Panc1 (cell line): ENCODE measurements around the gene PAH. TPM values are rescaled to one million over a fixed set of nuclear protein-coding genes. Genes with fewer than 3 reads are reported as not detected.
A peak's percentile ranks its signal among the peaks of the same experiment; 100 is the strongest.

ENCODE experiments used
- ATAC-seq: fragments of 200-7000 bp; cut with Tn5 transposase; 2 replicates; pipeline ENCODE4 v1.9.1; 2020; ENCODE audit warnings: mild to moderate bottlenecking, moderate library complexity
- BruUV-seq: library from RNA; stranded (reverse); fragments of 400-500 nt; replicated peaks from 2 replicates; lab custom pipeline; 2021; lab: Mats Ljungman, UMichigan
- CTCF ChIA-PET: fragments of 300-600 bp; sonication (Branson Sonifier 250); formaldehyde crosslinking; loops from one replicate; lab custom pipeline; 2022; ENCODE audit warnings: antibody characterized with exemption; lab: Charles Lee
- POLR2A ChIA-PET: fragments of 300-600 bp; sonication (Branson Sonifier 250); formaldehyde crosslinking; loops from one replicate; lab custom pipeline; 2022; ENCODE audit warnings: antibody characterized with exemption; lab: Charles Lee
- DNase-seq: peaks from one replicate; pipeline ENCODE4 v3.0.0-alpha.2; 2010; ENCODE audit warnings: low read depth, low spot score
- H3K27ac ChIP-seq: 2 replicates; pipeline ENCODE4 v1.5.1; 2011; ENCODE audit warnings: mild to moderate bottlenecking, low read length, inconsistent platforms
- H3K27me3 ChIP-seq: fragments of 200-500 bp; sonication (Bioruptor generic); 2 replicates; pipeline ENCODE4 v1.6.0; 2014; ENCODE audit warnings: low read length, inconsistent platforms; ENCODE audit not compliant: control insufficient read depth, insufficient read depth
- H3K36me3 ChIP-seq: fragments of 200-500 bp; sonication (Bioruptor generic); 2 replicates; pipeline ENCODE4 v1.5.1; 2014; ENCODE audit warnings: inconsistent platforms, mild to moderate bottlenecking, low read length, moderate library complexity; ENCODE audit not compliant: control insufficient read depth, insufficient read depth
- H3K4me1 ChIP-seq: 2 replicates; pipeline ENCODE4 v1.5.1; 2011; ENCODE audit warnings: inconsistent platforms, mild to moderate bottlenecking, low read length, moderate library complexity; ENCODE audit not compliant: control insufficient read depth, insufficient read depth
- H3K4me3 ChIP-seq, 2 experiments: 2 replicates each; pipeline ENCODE4 v1.5.1; 2011 to 2012; ENCODE audit warnings: low read depth in 2 of 2, low read length in 2 of 2, mild to moderate bottlenecking in 2 of 2, inconsistent platforms in 1 of 2, moderate library complexity in 1 of 2
- H3K9me3 ChIP-seq: fragments of 200-500 bp; sonication (Bioruptor generic); 2 replicates; pipeline ENCODE4 v1.5.1; 2014; ENCODE audit warnings: low read depth, mild to moderate bottlenecking, inconsistent platforms, low read length, moderate library complexity; ENCODE audit not compliant: control insufficient read depth, insufficient read depth
- CTCF ChIP-seq: fragments of 450-650 bp; IDR thresholded peaks from 2 replicates; pipeline ENCODE4 v1.5.1; 2017; ENCODE audit warnings: mild to moderate bottlenecking
- POLR2AphosphoS5 ChIP-seq: IDR thresholded peaks from 2 replicates; pipeline ENCODE4 v1.6.1; 2012; ENCODE audit warnings: mild to moderate bottlenecking, low read depth, low read length, moderate library complexity
- SIN3A ChIP-seq: IDR thresholded peaks from 2 replicates; pipeline ENCODE4 v1.6.1; 2012; ENCODE audit warnings: low read depth, mild to moderate bottlenecking, low read length, moderate library complexity, borderline replicate concordance; ENCODE audit not compliant: insufficient read depth
- TCF7L2 ChIP-seq: IDR thresholded peaks from 2 replicates; pipeline ENCODE4 v1.6.1; 2011; ENCODE audit warnings: mild to moderate bottlenecking, low read depth, low read length, inconsistent platforms
- in situ Hi-C: cut with HindIII; loops from 2 replicates; pipeline ENCODE4 v1.10.0; 2016; ENCODE audit warnings: low sequenced_read_pairs, low pct_unique_long_range_greater_than_20kb
- intact Hi-C: fragments of 100-400 bp; cut with micrococcal nuclease; formaldehyde crosslinking; loops from one replicate; pipeline ENCODE4 v1.10.0; 2022; ENCODE audit not compliant: unreplicated experiment
- total RNA-seq: library from RNA; stranded (reverse); gene quantifications from one replicate; pipeline ENCODE4 v1.2.1, GENCODE V29; 2021; ENCODE audit not compliant: unreplicated experiment
- TF ChIP-seq, protein P1 (sequence below), 2 experiments: IDR thresholded peaks; 2 replicates each; pipeline ENCODE4 v1.6.1; 2011 to 2012; ENCODE audit warnings: low read depth in 2 of 2, control low read depth in 1 of 2, low read length in 1 of 2, mild to moderate bottlenecking in 1 of 2, moderate library complexity in 1 of 2; ENCODE audit not compliant: insufficient read depth in 1 of 2

The PAH gene
- total RNA-seq, 1 experiment from 2014 or later: 0.51 TPM

DNA sequence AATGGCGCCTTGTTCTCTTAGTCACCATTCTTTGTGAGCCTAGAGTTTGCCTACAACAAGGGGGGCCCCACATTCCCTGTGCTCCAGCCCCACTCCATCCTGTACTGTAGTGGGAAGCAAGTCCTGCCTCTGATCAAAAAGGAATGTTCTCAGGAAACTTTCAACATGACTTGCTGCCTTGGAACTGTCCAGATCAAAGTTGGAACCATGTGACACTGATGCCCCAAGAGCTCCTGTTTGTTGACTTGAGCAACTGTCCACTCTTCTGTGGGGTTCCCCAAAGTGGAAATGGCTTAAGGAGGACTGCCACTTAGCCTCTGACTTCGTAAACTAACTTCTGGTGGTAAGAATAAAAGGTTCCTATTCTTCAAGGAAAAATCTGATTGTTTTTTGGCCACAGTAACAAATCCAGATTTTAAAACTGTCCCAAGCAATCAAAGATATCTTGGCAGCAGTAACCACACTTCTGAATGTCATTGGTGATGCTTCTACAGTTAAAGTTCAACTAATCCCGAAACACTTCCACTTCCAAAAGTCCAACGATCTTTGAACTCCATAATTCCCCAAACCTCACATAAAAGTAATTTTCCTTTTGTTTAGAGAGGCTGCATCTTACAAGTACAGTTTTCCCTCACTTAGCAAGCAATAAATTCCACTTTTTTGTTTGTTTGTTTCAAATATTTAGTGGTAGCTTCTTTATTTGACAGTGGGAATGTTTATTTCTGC lies 67.2 kb downstream of the PAH start:
- ATAC-seq: no peak
- DNase-seq: no peak
- Histone ChIP-seq H3K4me3 (no peak overlapping the region), H3K27ac (no peak overlapping the region), H3K27me3 (no peaks in the 10 kb centered on the region), H3K4me1 (no peaks in the 10 kb centered on the region), H3K9me3 (no peaks in the 10 kb centered on the region), H3K36me3 (no peaks in the 10 kb centered on the region)
- intact Hi-C loops: no loop called here
- ChIA-PET CTCF (no interaction called here), POLR2A (no interaction called here)
- BruUV-seq: no TSS peak
- in situ Hi-C loops: no loop called here
- TF ChIP-seq TCF7L2: no peak
- TF ChIP-seq POLR2AphosphoS5: no peak
- TF ChIP-seq, protein P1, sequence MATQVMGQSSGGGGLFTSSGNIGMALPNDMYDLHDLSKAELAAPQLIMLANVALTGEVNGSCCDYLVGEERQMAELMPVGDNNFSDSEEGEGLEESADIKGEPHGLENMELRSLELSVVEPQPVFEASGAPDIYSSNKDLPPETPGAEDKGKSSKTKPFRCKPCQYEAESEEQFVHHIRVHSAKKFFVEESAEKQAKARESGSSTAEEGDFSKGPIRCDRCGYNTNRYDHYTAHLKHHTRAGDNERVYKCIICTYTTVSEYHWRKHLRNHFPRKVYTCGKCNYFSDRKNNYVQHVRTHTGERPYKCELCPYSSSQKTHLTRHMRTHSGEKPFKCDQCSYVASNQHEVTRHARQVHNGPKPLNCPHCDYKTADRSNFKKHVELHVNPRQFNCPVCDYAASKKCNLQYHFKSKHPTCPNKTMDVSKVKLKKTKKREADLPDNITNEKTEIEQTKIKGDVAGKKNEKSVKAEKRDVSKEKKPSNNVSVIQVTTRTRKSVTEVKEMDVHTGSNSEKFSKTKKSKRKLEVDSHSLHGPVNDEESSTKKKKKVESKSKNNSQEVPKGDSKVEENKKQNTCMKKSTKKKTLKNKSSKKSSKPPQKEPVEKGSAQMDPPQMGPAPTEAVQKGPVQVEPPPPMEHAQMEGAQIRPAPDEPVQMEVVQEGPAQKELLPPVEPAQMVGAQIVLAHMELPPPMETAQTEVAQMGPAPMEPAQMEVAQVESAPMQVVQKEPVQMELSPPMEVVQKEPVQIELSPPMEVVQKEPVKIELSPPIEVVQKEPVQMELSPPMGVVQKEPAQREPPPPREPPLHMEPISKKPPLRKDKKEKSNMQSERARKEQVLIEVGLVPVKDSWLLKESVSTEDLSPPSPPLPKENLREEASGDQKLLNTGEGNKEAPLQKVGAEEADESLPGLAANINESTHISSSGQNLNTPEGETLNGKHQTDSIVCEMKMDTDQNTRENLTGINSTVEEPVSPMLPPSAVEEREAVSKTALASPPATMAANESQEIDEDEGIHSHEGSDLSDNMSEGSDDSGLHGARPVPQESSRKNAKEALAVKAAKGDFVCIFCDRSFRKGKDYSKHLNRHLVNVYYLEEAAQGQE (IDR thresholded peaks at IDR 0.05; ENCODE audit: insufficient read depth in 1 of 2, low read depth in 2 of 2, low read length in 1 of 2): no peak
- no peak for TF ChIP-seq CTCF
- TF ChIP-seq SIN3A: no peak

DNA sequence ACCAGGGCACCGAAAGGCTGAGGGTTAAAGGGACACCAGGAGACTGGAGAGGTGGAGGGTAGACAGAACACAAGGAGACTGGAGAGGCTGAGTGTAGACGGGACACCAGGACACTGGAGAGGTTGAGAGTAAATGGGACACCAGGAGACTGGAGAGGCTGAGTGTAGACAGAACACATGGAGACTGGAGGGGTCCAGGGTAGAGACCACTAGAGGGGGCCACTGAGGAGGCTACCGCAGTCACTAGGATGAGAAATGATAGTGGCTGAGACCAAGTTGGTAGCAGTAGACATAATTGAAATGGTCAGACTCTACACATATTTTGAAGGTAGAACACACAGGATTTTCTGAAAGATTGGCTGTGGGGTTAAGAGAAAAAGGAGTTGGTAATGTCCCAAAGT lies 68.2 kb downstream of the PAH start:
- CTCF ChIA-PET: no interaction called here
- BruUV-seq: no TSS peak
- intact Hi-C loops: no loop called here
- Histone ChIP-seq H3K4me3 (no peak overlapping the region), H3K27ac (no peak overlapping the region), H3K9me3 (no peaks in the 10 kb centered on the region), H3K4me1 (no peaks in the 10 kb centered on the region), H3K27me3 (no peaks in the 10 kb centered on the region; the same call in 1 of the 2 replicates), H3K36me3 (no peaks in the 10 kb centered on the region)
- POLR2A ChIA-PET: no interaction called here
- in situ Hi-C loops: no loop called here
- TF ChIP-seq SIN3A (no peak), POLR2AphosphoS5 (no peak), TCF7L2 (no peak), CTCF (0 out of 2 replicates have a peak, but pooled peaks have one; percentile 9)
- DNase-seq (no peak), ATAC-seq (no peak)
